GM12801 (cell line): Measurements from ENCODE around the gene TAF10.

Experiments
- TF ChIP-seq, protein P1 (sequence below): IDR thresholded peaks from one replicate; pipeline ENCODE4 v1.5.1; 2011; ENCODE audit warnings: control low read depth; ENCODE audit not compliant: insufficient read length; ENCODE audit errors: extremely low read depth

TAF10 gene

DNA sequence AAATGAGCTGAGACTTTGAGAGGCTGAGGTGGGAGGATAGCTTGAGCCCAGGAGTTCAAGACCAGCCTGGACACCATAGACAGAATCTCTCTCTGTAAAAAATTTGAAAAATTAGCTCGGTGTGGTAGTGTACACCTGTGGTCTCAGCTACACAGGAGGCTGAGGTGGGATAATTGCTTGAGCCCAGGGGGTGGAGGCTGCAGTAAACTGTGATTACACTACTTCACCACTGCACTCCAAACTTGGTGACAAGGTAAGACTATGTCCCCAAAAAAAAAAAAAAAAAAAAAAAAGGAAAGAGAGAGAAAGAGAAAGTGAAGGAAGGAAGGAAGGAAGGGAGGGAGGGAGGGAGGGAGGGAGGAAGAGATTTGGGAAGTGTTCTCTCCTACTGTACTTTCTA lies 33.9 kb downstream of the TAF10 start:
- TF ChIP-seq, protein P1, sequence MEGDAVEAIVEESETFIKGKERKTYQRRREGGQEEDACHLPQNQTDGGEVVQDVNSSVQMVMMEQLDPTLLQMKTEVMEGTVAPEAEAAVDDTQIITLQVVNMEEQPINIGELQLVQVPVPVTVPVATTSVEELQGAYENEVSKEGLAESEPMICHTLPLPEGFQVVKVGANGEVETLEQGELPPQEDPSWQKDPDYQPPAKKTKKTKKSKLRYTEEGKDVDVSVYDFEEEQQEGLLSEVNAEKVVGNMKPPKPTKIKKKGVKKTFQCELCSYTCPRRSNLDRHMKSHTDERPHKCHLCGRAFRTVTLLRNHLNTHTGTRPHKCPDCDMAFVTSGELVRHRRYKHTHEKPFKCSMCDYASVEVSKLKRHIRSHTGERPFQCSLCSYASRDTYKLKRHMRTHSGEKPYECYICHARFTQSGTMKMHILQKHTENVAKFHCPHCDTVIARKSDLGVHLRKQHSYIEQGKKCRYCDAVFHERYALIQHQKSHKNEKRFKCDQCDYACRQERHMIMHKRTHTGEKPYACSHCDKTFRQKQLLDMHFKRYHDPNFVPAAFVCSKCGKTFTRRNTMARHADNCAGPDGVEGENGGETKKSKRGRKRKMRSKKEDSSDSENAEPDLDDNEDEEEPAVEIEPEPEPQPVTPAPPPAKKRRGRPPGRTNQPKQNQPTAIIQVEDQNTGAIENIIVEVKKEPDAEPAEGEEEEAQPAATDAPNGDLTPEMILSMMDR: no peak

DNA sequence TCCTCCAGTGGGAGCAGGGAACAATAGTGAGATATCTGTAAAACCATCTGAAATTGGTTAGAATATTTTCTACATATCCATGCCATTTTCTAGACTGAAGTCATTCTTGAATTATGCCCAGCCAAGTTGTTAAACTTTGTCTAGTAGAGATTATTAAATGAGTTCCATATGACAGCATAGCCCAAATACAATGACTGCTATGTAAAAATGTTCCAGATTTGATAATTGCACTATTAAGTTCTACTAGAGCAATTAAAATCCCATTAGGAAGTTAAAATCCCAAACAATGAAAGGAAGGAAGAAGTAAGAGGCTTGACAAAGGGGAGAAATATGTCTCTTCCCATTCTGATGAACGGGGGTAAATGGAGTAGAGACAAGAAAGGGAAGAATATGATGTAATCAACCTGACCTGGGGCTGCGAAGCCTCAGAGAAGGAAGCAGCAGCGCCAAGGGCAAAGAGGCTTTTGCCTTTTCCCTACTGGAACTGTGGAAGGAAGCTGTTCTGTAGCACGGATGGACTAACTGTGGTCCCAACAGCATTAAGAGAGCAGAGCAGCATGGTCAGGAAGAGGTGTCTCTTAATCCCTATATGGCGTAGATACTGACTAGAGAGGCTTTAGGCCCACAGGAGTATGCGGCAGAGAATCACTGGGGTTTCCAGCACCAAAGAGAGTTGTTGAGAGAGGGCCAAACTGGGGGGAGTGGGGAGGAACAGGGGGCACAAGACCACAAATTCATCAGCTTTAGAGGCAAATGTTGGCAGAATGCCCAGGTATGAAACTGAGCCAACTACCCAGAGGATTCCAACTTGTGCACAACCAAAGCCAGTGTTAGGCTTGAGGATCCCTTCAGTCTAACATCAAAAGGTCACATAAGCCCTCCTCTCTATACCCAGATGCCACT lies 35.3 kb downstream of the TAF10 start:
- TF ChIP-seq, protein P1: no peak

- TF ChIP-seq, protein P1: no peak
These were observed 37.0 kb downstream of the TAF10 start for GRCh38 chr11:6574816-6575715.

DNA sequence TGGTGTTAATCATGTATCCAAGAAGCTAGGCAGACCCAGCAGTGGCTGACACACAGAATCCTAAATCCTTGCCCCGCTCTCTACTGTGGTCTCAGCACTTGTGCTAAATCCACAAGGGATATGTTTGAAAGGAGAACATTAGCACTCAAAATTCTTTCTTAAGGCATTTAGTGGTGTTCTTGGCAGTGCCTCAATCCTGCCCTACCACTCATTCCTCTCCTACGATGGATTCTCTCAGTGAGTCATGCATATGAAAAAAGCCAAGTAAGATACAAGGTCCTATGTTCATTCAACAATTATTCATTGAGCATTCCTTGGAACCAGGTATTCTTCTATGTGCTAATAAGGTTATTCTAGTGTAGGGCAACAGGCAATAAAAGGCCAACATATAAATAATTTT lies 39.8 kb downstream of the TAF10 start:
- TF ChIP-seq, protein P1: no peak

GRCh38 chr11:6571434-6572008 lies 40.5 kb downstream of the TAF10 start:
- TF ChIP-seq, protein P1: no peak

- TF ChIP-seq, protein P1: no peak
These were observed 41.2 kb downstream of the TAF10 start for GRCh38 chr11:6570691-6571427.
